ENCODE data around the gene CARD9. TPM values are rescaled to one million over a fixed set of nuclear protein-coding genes. Genes with fewer than 3 reads are reported as not detected.

The CARD9 gene
- polyA plus RNA-seq, 1 of the 3 experiments (the other 2 are of a cell fraction): 1.1 TPM

GRCh38 chr9:136395345-136396218 is 22.1 kb upstream of the CARD9 start:
- no peak overlapping the region for H3K9ac ChIP-seq
- no peaks in the 10 kb centered on the region for H3K9me3 ChIP-seq
- 97% methylated on average over 21 of the region's 26 CpGs for WGBS (ENCODE audit: low lambda C conversion rate)
- TF ChIP-seq RAD21 (IDR thresholded peaks at IDR 0.05; ENCODE audit: low read length) (no peak), CHD2 (IDR thresholded peaks at IDR 0.05; ENCODE audit: low read length, partially characterized antibody) (no peak), GATA2 (CRISPR knock-in tag; IDR thresholded peaks at IDR 0.05) (no peak), JUND (IDR thresholded peaks at IDR 0.05) (no peak), PBX3 (IDR thresholded peaks at IDR 0.05) (no peak), IRF3 (IDR thresholded peaks at IDR 0.05; ENCODE audit: low read depth, low read length) (no peak), RXRA (IDR thresholded peaks at IDR 0.05; ENCODE audit: borderline replicate concordance, low read depth) (no peak), TEAD4 (IDR thresholded peaks at IDR 0.05; ENCODE audit: borderline replicate concordance, insufficient read depth) (no peak), SMC3 (IDR thresholded peaks at IDR 0.05; ENCODE audit: low read depth, low read length) (no peak), EP300 (IDR thresholded peaks at IDR 0.05; ENCODE audit: borderline replicate concordance in 1 of 2, low read depth in 1 of 2, low read length in 1 of 2) (no peak), NRF1 (IDR thresholded peaks at IDR 0.05; ENCODE audit: low read depth, low read length) (no peak), RFX5 (IDR thresholded peaks at IDR 0.05; ENCODE audit: low read length) (no peak), REST (IDR thresholded peaks at IDR 0.05; ENCODE audit: low read depth, low read length) (no peak)
- no peaks in the 10 kb centered on the region for H3K27me3 ChIP-seq (ENCODE audit: insufficient read depth)
- CTCF ChIA-PET: interaction anchor here (0.8 to 6.8 kb wide), 5 partner anchors 15 to 83 kb away, joined by 3 to 42 read pairs (median 4); partner anchors contain the start of genes DNLZ, ENTR1 and PMPCA
- no peak overlapping the region for H3K27ac ChIP-seq (ENCODE audit: low read depth in 2 of 2, low read length in 1 of 2)
- H3K4me2 ChIP-seq: no peak overlapping the region
- peaks cover 5% of the 10 kb centered on the region; the same call in 1 of the 2 replicates for H4K20me1 ChIP-seq (ENCODE audit: insufficient read depth)
- peaks cover 1% of the 10 kb centered on the region for H3F3A ChIP-seq (replicated peaks; ENCODE audit: insufficient read depth)
- no peak overlapping the region for H2AFZ ChIP-seq (ENCODE audit: low read depth)
- no peaks in the 10 kb centered on the region for H3K9me2 ChIP-seq
- H3K4me1 ChIP-seq (ENCODE audit: control insufficient read depth in 1 of 2, insufficient read depth in 2 of 2, low read depth in 1 of 2, low read length in 1 of 2): peaks cover 3 to 17% of the 10 kb centered on the region in 2 experiments; a peak in 2 of 4 replicates
- peaks cover 41% of the 10 kb centered on the region for H3K79me2 ChIP-seq (ENCODE audit: insufficient read depth)
- no peak overlapping the region for H3K4me3 ChIP-seq (ENCODE audit: low read depth in 2 of 2, low read length in 1 of 2)
- DNase-seq: no peak
- POLR2A ChIA-PET: interaction anchor here (0.8 to 4.0 kb wide), 2 partner anchors 21 to 68 kb away, joined by 3 to 21 read pairs; partner anchors contain the start of genes CARD9 and GPSM1
- peaks cover 34 to 73% of the 10 kb centered on the region in 2 experiments for H3K36me3 ChIP-seq (replicated peaks in 1 of 2; ENCODE audit: control insufficient read depth in 1 of 2, insufficient read depth in 2 of 2, low read length in 1 of 2)

Measured in SK-N-SH (cell line).